WI38 (cell line): ENCODE measurements around the gene LRRC26.

Experiments used
- H3K4me3 ChIP-seq: 2 replicates; pipeline ENCODE4 v1.5.1; 2011; ENCODE audit warnings: low read depth, mild to moderate bottlenecking, control low read depth, low read length
- CTCF ChIP-seq: IDR thresholded peaks from 2 replicates; pipeline ENCODE4 v1.5.1; 2012; ENCODE audit warnings: low read depth, mild to moderate bottlenecking, control low read depth, low read length

Gene LRRC26

DNA sequence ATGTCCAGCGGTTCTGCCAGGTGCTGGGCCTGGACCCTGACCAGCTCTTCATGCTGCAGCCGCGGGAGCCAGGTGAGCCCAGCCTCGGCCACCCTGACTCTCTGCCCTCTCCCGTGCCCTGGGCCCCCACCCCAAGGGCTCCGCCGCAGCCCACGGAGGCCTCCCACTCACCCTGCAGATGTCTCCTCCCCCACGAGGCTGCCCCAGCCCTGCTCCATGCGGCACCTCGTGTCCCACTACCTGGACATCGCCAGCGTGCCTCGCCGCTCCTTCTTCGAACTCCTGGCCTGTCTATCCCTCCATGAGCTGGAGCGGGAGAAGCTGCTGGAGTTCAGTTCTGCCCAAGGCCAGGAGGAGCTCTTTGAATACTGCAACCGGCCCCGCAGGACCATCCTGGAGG, 44.8 kb upstream of the LRRC26 start:
- TF ChIP-seq CTCF: no peak
- H3K4me3 ChIP-seq: no peak overlapping the region

- no peak overlapping the region for H3K4me3 ChIP-seq
- no peak for TF ChIP-seq CTCF
Measured at GRCh38 chr9:137213160-137214060, 43.6 kb upstream of the LRRC26 start.

GRCh38 chr9:137212520-137212919, 42.7 kb upstream of the LRRC26 start:
- no peak overlapping the region for H3K4me3 ChIP-seq
- TF ChIP-seq CTCF: no peak

DNA sequence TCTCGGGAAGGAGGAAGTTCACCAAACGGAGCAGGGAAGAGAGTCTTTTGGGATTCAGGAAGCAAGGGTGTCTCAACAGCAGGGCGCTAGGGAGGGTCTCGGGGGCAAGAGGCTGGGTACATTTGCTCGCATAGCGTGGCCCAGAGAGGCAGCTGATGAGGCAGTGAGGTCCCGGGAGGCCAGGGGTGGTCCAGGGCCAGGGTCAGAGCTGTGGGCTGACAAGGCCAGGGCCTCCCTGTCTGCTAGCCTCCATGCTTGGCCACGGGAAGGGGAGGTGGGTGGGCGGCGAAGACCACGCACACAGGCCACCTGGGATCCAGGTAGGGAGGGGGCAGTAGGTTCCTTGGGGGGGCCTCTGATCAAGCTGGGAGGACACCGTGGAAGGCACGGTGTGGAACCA, 41.7 kb upstream of the LRRC26 start:
- TF ChIP-seq CTCF: no peak
- H3K4me3 ChIP-seq: no peak overlapping the region

- peak overlapping the region; percentile 95 for H3K4me3 ChIP-seq
- no peak for TF ChIP-seq CTCF
Measured at GRCh38 chr9:137206602-137207001, 36.8 kb upstream of the LRRC26 start.

GRCh38 chr9:137205126-137206069, 35.5 kb upstream of the LRRC26 start, which contains the start of the genes NDOR1 and TMEM203:
TSS of gene NDOR1 (plus strand) at chr9:137205700. CDS start at chr9:137205778, 78 bp downstream.
TSS of gene TMEM203 (minus strand) at chr9:137205648. CDS start at chr9:137205414, 234 bp downstream.
- no peak for TF ChIP-seq CTCF
- peak within 1 kb of the TSS; percentile 95 for H3K4me3 ChIP-seq

- H3K4me3 ChIP-seq: peak overlapping the region; percentile 95
- no peak for TF ChIP-seq CTCF
Measured at GRCh38 chr9:137204731-137205125, 34.9 kb upstream of the LRRC26 start.
